H1 (cell line): Measurements from ENCODE around the gene HSPA5. TPM values are rescaled to one million over a fixed set of nuclear protein-coding genes. Genes with fewer than 3 reads are reported as not detected.

Experiments used
- BCL11A ChIP-seq, 2 experiments: IDR thresholded peaks; one replicate each; pipeline ENCODE4 v1.6.1; 2011; ENCODE audit warnings: low read depth in 2 of 2, low read length in 2 of 2, mild to moderate bottlenecking in 2 of 2
- CHD7 ChIP-seq: fragments of 300-600 bp; sonication (generic); IDR thresholded peaks from 2 replicates; pipeline ENCODE4 v1.7.1; 2012; ENCODE audit warnings: low read length, moderate library complexity, mild to moderate bottlenecking, inconsistent platforms; ENCODE audit not compliant: insufficient replicate concordance
- polyA plus RNA-seq, 7 experiments: library from polyadenylated mRNA; depleted of rRNA in 3 of 7; stranded (reverse) in 5 of 7; unstranded in 2 of 7; fragments of >200 nt in 5 of 7; fragments of 200-250 nt in 2 of 7; gene quantifications; 1 replicate in 5 of 7; 2 replicates in 1 of 7; 4 replicates in 1 of 7; pipeline versions ENCODE4 v1.2.1 to v1.2.3, GENCODE V29; 2011 to 2013; ENCODE audit warnings: missing spikeins in 2 of 7, mixed read lengths in 2 of 7
- total RNA-seq: library from RNA; stranded (reverse); fragmentation: NEBNext Ultra II Directional; extraction: Animal tissue kit (Norgen Biotek cat#: 25700); gene quantifications from 2 replicates; pipeline ENCODE4 v1.2.1, GENCODE V29; 2021

HSPA5 gene
- total and polyA plus RNA-seq, 2 of the 8 experiments (the other 6 are each of a cell fraction or from before 2014, with no cell fraction given) = 91.3 to 352 TPM

- no peak for TF ChIP-seq CHD7
- no peak for TF ChIP-seq BCL11A (IDR thresholded peaks at IDR 0.05; ENCODE audit: low read depth in 2 of 2, low read length in 2 of 2)
- TF ChIP-seq, all 59 proteins: peak for 0
Observed at GRCh38 chr9:125269014-125269397, 27.9 kb upstream of the HSPA5 start (continued).
